Measurements from ENCODE around the gene GET4. TPM values are rescaled to one million over a fixed set of nuclear protein-coding genes. Genes with fewer than 3 reads are reported as not detected.

The GET4 gene
- total and polyA plus RNA-seq, 2 of the 13 experiments (the other 11 are each of a cell fraction or from before 2014, with no cell fraction given), result 28.2 to 35.2 TPM

DNA sequence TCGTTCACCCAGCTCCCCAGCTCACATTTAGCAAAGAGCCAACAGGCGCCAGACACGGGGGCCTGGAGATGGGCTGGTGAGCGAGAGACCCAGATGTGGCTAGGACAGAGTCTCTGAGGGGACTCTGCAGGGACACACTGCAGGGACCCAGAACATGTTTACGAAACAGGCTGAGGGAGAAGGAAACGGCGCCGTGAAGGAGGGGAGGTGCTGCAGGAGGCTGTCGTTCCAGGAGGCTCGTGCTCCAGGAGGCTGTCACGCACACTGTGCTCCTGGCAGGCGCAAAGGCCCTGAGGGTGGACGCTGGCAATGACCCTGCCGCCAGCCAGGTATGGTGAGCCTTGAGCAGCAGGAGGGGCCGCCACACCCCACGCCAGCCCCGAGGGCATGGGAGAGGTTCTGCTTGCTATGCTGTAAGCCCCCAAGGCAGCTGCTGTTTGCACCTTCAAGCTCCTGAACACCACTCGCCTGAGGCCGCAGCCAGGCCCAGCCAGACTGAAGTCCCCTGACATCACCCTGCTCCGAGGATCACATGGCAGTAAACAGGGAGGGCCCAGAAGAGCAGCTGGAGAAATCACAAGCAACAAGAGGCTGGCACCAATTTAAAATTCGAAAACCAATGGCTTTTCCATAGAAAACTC lies 50.8 kb downstream of the GET4 start (continued):
- TF ChIP-seq, protein P1, sequence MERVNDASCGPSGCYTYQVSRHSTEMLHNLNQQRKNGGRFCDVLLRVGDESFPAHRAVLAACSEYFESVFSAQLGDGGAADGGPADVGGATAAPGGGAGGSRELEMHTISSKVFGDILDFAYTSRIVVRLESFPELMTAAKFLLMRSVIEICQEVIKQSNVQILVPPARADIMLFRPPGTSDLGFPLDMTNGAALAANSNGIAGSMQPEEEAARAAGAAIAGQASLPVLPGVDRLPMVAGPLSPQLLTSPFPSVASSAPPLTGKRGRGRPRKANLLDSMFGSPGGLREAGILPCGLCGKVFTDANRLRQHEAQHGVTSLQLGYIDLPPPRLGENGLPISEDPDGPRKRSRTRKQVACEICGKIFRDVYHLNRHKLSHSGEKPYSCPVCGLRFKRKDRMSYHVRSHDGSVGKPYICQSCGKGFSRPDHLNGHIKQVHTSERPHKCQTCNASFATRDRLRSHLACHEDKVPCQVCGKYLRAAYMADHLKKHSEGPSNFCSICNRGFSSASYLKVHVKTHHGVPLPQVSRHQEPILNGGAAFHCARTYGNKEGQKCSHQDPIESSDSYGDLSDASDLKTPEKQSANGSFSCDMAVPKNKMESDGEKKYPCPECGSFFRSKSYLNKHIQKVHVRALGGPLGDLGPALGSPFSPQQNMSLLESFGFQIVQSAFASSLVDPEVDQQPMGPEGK (CRISPR knock-in tag; IDR thresholded peaks at IDR 0.05), result no peak
- no peak for TF ChIP-seq ZNF709 (CRISPR knock-in tag; IDR thresholded peaks at IDR 0.05)
- TF ChIP-seq ARNT2 (CRISPR knock-in tag; IDR thresholded peaks at IDR 0.05; ENCODE audit: low read depth), result no peak
- no peak for TF ChIP-seq FOXC1 (CRISPR knock-in tag; IDR thresholded peaks at IDR 0.05; ENCODE audit: borderline replicate concordance)
- TF ChIP-seq AGO1 (IDR thresholded peaks at IDR 0.05; ENCODE audit: low read depth, low read length, poor library complexity, severe bottlenecking), result peak; percentile 57
- no peak for TF ChIP-seq RORA (CRISPR knock-in tag; IDR thresholded peaks at IDR 0.05)
- TF ChIP-seq ZNF773 (CRISPR knock-in tag; IDR thresholded peaks at IDR 0.05; ENCODE audit: borderline replicate concordance), result no peak
- TF ChIP-seq, protein P2, sequence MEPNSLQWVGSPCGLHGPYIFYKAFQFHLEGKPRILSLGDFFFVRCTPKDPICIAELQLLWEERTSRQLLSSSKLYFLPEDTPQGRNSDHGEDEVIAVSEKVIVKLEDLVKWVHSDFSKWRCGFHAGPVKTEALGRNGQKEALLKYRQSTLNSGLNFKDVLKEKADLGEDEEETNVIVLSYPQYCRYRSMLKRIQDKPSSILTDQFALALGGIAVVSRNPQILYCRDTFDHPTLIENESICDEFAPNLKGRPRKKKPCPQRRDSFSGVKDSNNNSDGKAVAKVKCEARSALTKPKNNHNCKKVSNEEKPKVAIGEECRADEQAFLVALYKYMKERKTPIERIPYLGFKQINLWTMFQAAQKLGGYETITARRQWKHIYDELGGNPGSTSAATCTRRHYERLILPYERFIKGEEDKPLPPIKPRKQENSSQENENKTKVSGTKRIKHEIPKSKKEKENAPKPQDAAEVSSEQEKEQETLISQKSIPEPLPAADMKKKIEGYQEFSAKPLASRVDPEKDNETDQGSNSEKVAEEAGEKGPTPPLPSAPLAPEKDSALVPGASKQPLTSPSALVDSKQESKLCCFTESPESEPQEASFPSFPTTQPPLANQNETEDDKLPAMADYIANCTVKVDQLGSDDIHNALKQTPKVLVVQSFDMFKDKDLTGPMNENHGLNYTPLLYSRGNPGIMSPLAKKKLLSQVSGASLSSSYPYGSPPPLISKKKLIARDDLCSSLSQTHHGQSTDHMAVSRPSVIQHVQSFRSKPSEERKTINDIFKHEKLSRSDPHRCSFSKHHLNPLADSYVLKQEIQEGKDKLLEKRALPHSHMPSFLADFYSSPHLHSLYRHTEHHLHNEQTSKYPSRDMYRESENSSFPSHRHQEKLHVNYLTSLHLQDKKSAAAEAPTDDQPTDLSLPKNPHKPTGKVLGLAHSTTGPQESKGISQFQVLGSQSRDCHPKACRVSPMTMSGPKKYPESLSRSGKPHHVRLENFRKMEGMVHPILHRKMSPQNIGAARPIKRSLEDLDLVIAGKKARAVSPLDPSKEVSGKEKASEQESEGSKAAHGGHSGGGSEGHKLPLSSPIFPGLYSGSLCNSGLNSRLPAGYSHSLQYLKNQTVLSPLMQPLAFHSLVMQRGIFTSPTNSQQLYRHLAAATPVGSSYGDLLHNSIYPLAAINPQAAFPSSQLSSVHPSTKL (CRISPR knock-in tag; IDR thresholded peaks at IDR 0.05), result no peak
- no peak for TF ChIP-seq CREM (IDR thresholded peaks at IDR 0.05)
- no peak for TF ChIP-seq CREM (CRISPR knock-in tag; IDR thresholded peaks at IDR 0.05)
- TF ChIP-seq TBX2 (CRISPR knock-in tag; IDR thresholded peaks at IDR 0.05; ENCODE audit: borderline replicate concordance), result no peak
- TF ChIP-seq NFE2L1 (CRISPR knock-in tag; IDR thresholded peaks at IDR 0.05; ENCODE audit: borderline replicate concordance), result no peak
- TF ChIP-seq ZNF746 (CRISPR knock-in tag; IDR thresholded peaks at IDR 0.05), result no peak
- TF ChIP-seq NFKB2 (CRISPR knock-in tag; IDR thresholded peaks at IDR 0.05; ENCODE audit: borderline replicate concordance), result no peak
- TF ChIP-seq EHMT2 (IDR thresholded peaks at IDR 0.05; ENCODE audit: borderline replicate concordance, low read depth, low read length), result no peak
- TF ChIP-seq ZNF282 (IDR thresholded peaks at IDR 0.05; ENCODE audit: partially characterized antibody), result no peak
- TF ChIP-seq, protein P3, sequence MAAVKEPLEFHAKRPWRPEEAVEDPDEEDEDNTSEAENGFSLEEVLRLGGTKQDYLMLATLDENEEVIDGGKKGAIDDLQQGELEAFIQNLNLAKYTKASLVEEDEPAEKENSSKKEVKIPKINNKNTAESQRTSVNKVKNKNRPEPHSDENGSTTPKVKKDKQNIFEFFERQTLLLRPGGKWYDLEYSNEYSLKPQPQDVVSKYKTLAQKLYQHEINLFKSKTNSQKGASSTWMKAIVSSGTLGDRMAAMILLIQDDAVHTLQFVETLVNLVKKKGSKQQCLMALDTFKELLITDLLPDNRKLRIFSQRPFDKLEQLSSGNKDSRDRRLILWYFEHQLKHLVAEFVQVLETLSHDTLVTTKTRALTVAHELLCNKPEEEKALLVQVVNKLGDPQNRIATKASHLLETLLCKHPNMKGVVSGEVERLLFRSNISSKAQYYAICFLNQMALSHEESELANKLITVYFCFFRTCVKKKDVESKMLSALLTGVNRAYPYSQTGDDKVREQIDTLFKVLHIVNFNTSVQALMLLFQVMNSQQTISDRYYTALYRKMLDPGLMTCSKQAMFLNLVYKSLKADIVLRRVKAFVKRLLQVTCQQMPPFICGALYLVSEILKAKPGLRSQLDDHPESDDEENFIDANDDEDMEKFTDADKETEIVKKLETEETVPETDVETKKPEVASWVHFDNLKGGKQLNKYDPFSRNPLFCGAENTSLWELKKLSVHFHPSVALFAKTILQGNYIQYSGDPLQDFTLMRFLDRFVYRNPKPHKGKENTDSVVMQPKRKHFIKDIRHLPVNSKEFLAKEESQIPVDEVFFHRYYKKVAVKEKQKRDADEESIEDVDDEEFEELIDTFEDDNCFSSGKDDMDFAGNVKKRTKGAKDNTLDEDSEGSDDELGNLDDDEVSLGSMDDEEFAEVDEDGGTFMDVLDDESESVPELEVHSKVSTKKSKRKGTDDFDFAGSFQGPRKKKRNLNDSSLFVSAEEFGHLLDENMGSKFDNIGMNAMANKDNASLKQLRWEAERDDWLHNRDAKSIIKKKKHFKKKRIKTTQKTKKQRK (IDR thresholded peaks at IDR 0.05; ENCODE audit: low read length), result no peak
- TF ChIP-seq FOXK2 (IDR thresholded peaks at IDR 0.05), result no peak
- no peak for TF ChIP-seq SP1 (IDR thresholded peaks at IDR 0.05)
- TF ChIP-seq SP1 (CRISPR knock-in tag; IDR thresholded peaks at IDR 0.05), result no peak; the same call in 1 of the 2 replicates
- TF ChIP-seq SETDB1 (CRISPR knock-in tag; IDR thresholded peaks at IDR 0.05; ENCODE audit: borderline replicate concordance), result no peak
- TF ChIP-seq YY1 (IDR thresholded peaks at IDR 0.05; ENCODE audit: insufficient read depth, insufficient replicate concordance, low read depth, low read length), result no peak
- no peak for TF ChIP-seq MIER3 (CRISPR knock-in tag; IDR thresholded peaks at IDR 0.05; ENCODE audit: borderline replicate concordance)

Measured in HepG2 (cell line).